Natural killer cell (primary cell): ENCODE measurements around the gene IFI44. TPM values are rescaled to one million over a fixed set of nuclear protein-coding genes. Genes with fewer than 3 reads are reported as not detected.

Experiments used
- ATAC-seq, 3 donors: fragments of 150-1000 bp in 2 of 3; fragments of 200-7000 bp in 1 of 3; cut with Tn5 transposase; 1 replicate in 1 of 3; 2 replicates in 2 of 3; pipeline ENCODE4 v1.10.0; 2021; ENCODE audit warnings: mild to moderate bottlenecking in 2 of 3, moderate library complexity in 2 of 3
- DNase-seq, 2 donors: peaks; one replicate each; pipeline versions ENCODE4 v3.0.0 to v3.0.0-alpha.2; 2013 to 2021; ENCODE audit warnings: mixed read lengths in 1 of 2
- H3K27ac ChIP-seq: one replicate; pipeline ENCODE4 v1.5.1; 2013; ENCODE audit warnings: mild to moderate bottlenecking, low read length
- H3K27me3 ChIP-seq: one replicate; pipeline ENCODE4 v1.6.1; 2013; ENCODE audit warnings: low read length; ENCODE audit not compliant: control insufficient read depth, insufficient read depth
- H3K36me3 ChIP-seq: one replicate; pipeline ENCODE4 v1.6.1; 2013; ENCODE audit warnings: low read length; ENCODE audit not compliant: control insufficient read depth, insufficient read depth
- H3K4me1 ChIP-seq: one replicate; pipeline ENCODE4 v1.6.1; 2013; ENCODE audit warnings: low read length; ENCODE audit not compliant: control insufficient read depth, insufficient read depth
- H3K4me3 ChIP-seq: one replicate; pipeline ENCODE4 v1.5.1; 2013; ENCODE audit warnings: low read length
- H3K9me3 ChIP-seq: one replicate; pipeline ENCODE4 v1.6.1; 2013; ENCODE audit warnings: low read length; ENCODE audit not compliant: control insufficient read depth, insufficient read depth
- H3K27ac Mint-ChIP-seq, 2 donors: one replicate each; pipeline ENCODE4 v1.8.0; 2022; ENCODE audit warnings: mild to moderate bottlenecking in 2 of 2, mixed read lengths in 2 of 2, moderate library complexity in 1 of 2
- H3K27me3 Mint-ChIP-seq, 2 donors: one replicate each; pipeline ENCODE4 v1.8.0; 2022; ENCODE audit warnings: low read depth in 2 of 2, mixed read lengths in 2 of 2
- H3K36me3 Mint-ChIP-seq: one replicate; pipeline ENCODE4 v1.8.0; 2022; ENCODE audit warnings: mixed read lengths
- H3K4me1 Mint-ChIP-seq, 2 donors: one replicate each; pipeline ENCODE4 v1.8.0; 2022; ENCODE audit warnings: mixed read lengths in 2 of 2
- H3K4me3 Mint-ChIP-seq: one replicate; pipeline ENCODE4 v1.8.0; 2022; ENCODE audit warnings: mild to moderate bottlenecking, moderate library complexity, mixed read lengths
- H3K9me3 Mint-ChIP-seq, 2 donors: one replicate each; pipeline ENCODE4 v1.8.0; 2022; ENCODE audit warnings: mixed read lengths in 2 of 2
- CTCF ChIP-seq: fragments of 200-600 bp; IDR thresholded peaks from one replicate; pipeline ENCODE4 v1.8.0; 2022; ENCODE audit warnings: antibody characterized with exemption
- WGBS: methylation state at CpG from one replicate; pipeline ENCODE4 v1.1.7; 2013; ENCODE audit warnings: missing lambda C conversion rate; ENCODE audit not compliant: insufficient coverage; 5-methylcytosine and 5-hydroxymethylcytosine counted together
- intact Hi-C: fragments of 100-400 bp; cut with micrococcal nuclease; formaldehyde crosslinking; loops from one replicate; pipeline ENCODE4 v1.14.2; 2022
- total RNA-seq, 4 donors: library from RNA; stranded (reverse); fragments of 120-200 nt in 1 of 4; gene quantifications; one replicate each; pipeline versions ENCODE4 v1.2.3 to v1.2.4, GENCODE V29; 2013 to 2022

The IFI44 gene
- total RNA-seq, 3 donors from 2014 or later (not counting 1 experiment from before 2014, with no cell fraction given) = 34.6 to 60.2 (median 35.5) TPM

GRCh38 chr1:78665809-78666208, 16.2 kb downstream of the IFI44 start:
- Histone ChIP-seq H3K27ac (no peak overlapping the region), H3K27me3 (no peaks in the 10 kb centered on the region), H3K4me3 (no peak overlapping the region), H3K36me3 (peaks cover 18% of the 10 kb centered on the region), H3K4me1 (no peaks in the 10 kb centered on the region), H3K9me3 (no peaks in the 10 kb centered on the region)
- intact Hi-C loops = no loop called here
- Mint-ChIP-seq H3K4me3 (no peak overlapping the region), H3K9me3 (no peaks in the 10 kb centered on the region), H3K36me3 (peaks cover 27% of the 10 kb centered on the region), H3K27me3 (no peaks in the 10 kb centered on the region), H3K4me1 (no peaks in the 10 kb centered on the region), H3K27ac (no peak overlapping the region)
- DNase-seq (no peak), ATAC-seq (no peak)
- TF ChIP-seq CTCF = no peak
- 98% methylated on average over 6 of the region's 6 CpGs for WGBS

- no CpG with 5 or more reads among the region's 1 CpG for WGBS
- Mint-ChIP-seq H3K4me3 (no peak overlapping the region), H3K27me3 (no peaks in the 10 kb centered on the region), H3K27ac (no peak overlapping the region), H3K4me1 (no peaks in the 10 kb centered on the region), H3K9me3 (no peaks in the 10 kb centered on the region), H3K36me3 (peaks cover 14% of the 10 kb centered on the region)
- H3K27ac ChIP-seq = no peak overlapping the region
- DNase-seq (no peak), ATAC-seq (no peak)
- H3K4me3 ChIP-seq = no peak overlapping the region
- no peaks in the 10 kb centered on the region for H3K4me1 ChIP-seq
- H3K27me3 ChIP-seq = no peaks in the 10 kb centered on the region
- intact Hi-C loops = no loop called here
- TF ChIP-seq CTCF = no peak
- H3K36me3 ChIP-seq = peaks cover 7% of the 10 kb centered on the region
- H3K9me3 ChIP-seq = no peaks in the 10 kb centered on the region
Observed at GRCh38 chr1:78667939-78668338, 18.3 kb downstream of the IFI44 start.

GRCh38 chr1:78668427-78668826, 18.8 kb downstream of the IFI44 start:
- Mint-ChIP-seq H3K27me3 (no peaks in the 10 kb centered on the region), H3K36me3 (peaks cover 9% of the 10 kb centered on the region), H3K4me1 (no peaks in the 10 kb centered on the region), H3K4me3 (no peak overlapping the region), H3K27ac (no peak overlapping the region), H3K9me3 (no peaks in the 10 kb centered on the region)
- no peak for TF ChIP-seq CTCF
- Histone ChIP-seq H3K27ac (no peak overlapping the region), H3K27me3 (no peaks in the 10 kb centered on the region), H3K4me1 (no peaks in the 10 kb centered on the region), H3K9me3 (no peaks in the 10 kb centered on the region), H3K4me3 (no peak overlapping the region), H3K36me3 (peaks cover 3% of the 10 kb centered on the region)
- intact Hi-C loops = no loop called here
- no peak for ATAC-seq
- no peak for DNase-seq

GRCh38 chr1:78672428-78672827, 22.8 kb downstream of the IFI44 start:
- intact Hi-C loops = no loop called here
- WGBS = 87% methylated on average over 1 of the region's 1 CpG
- Histone ChIP-seq H3K27ac (no peak overlapping the region), H3K9me3 (no peaks in the 10 kb centered on the region), H3K36me3 (no peaks in the 10 kb centered on the region), H3K4me1 (no peaks in the 10 kb centered on the region), H3K4me3 (no peak overlapping the region), H3K27me3 (no peaks in the 10 kb centered on the region)
- Mint-ChIP-seq H3K4me1 (no peaks in the 10 kb centered on the region), H3K36me3 (no peaks in the 10 kb centered on the region), H3K27me3 (no peaks in the 10 kb centered on the region), H3K9me3 (no peaks in the 10 kb centered on the region), H3K4me3 (no peak overlapping the region), H3K27ac (no peak overlapping the region)
- ATAC-seq (no peak), DNase-seq (no peak)
- no peak for TF ChIP-seq CTCF
